Activated naive CD8-positive, alpha-beta T cell treated with anti-CD3 and anti-CD28 coated beads, Interleukin-2, amount 50 U/mL, for 16 hours (primary cell): Measurements from ENCODE around the gene APBB1IP.
"Not testable (repeated sequence)": the region's sequence is repeated elsewhere in the genome, so short reads cannot be mapped to it uniquely, and the experiment has no call there.

ENCODE experiments used
- DNase-seq: peaks from one replicate; pipeline ENCODE4 v3.0.0-alpha.2; 2020; ENCODE audit warnings: low read depth, low spot score

The APBB1IP gene

DNA sequence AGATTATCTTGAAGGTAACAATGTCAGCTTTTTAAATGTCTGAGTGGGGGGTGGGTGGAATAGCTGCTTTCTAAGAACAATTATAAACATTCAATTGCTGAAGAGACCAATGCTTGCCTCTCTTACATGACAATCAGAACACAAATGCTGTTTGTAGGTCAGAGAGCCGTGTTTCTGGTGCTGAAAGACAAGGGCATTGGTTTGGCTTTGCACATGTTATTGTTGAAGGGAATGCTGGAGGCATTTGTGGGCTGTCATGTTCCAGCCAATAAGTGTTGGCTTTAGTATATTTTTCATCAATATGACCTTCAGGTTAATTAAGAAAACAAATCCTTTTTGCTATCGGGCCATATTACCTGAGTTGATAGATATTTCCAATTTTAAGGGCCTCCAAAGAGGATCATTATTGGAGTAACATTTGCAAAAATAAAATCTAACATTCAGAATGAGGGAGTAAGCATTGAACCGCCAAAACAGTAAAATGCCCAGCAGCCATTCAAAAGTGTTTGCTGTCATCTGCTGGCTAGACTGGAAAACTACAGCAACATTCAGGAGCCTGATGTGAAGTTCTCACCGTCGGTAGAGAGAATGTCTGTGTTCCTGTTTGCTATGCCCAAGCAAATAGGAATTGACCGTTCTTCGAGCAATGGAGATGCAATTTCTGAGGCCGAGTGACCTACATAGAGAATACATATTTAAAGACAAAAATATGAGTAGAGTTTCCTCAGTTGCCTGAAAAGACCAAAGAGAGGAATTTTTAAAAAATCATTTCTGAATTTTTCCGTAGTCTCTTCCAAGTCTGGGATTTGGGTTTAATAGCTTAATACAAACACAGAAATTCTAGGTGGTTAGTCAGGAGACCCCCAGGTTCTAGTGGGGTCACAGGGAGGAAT is 118.9 kb downstream of the APBB1IP start:
- no peak for DNase-seq

DNA sequence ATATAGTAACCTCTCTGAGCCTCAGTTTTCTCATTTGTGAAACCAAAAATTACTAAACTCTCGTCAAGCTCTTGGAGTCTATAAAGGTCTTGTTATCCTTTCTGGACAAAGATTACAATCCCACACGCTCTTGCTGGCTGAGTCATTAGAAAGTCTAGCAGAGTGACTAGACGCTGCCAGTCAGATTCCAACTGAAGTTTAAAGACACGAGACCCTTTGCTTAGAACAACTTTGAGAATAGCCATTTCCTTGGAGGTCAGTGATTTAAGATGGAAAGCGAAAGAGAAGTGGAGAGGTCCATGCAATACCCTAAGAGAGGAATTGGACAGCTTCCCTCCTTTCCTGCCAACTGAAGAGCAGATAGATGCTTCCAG is 119.5 kb downstream of the APBB1IP start:
- DNase-seq: no peak

DNA sequence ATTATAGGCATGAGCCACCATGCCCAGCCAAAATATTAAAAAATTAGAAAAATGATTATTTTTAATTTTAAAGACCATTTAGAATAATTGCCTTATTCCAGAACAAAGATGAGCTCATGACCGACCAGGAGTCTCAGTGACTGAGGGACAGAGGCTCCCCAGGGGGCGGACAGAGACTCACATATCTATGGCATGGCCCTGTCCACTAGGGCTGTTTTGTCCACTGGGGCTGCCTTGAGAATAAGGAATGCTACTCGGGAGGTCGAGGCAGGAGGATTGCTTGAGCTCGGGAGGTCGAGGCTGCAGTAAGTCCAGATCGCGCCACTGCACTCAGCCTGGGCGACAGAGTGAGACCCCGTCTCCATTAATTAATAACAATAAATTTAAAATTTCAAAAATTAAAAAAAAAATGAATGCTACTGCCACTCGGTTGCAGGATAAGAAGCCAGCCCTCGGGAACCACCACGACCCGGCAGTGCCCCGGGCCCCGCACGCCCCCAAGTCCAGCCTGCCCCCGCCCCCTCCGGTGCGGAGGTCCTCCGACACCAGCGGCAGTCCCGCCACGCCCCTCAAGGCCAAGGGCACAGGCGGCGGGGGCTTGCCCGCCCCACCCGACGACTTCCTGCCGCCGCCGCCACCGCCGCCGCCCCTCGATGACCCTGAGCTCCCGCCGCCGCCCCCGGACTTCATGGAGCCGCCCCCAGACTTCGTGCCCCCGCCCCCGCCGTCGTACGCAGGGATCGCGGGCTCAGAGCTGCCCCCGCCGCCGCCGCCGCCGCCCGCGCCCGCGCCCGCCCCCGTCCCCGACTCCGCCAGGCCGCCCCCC is 128.6 kb downstream of the APBB1IP start:
- no peak for DNase-seq

DNA sequence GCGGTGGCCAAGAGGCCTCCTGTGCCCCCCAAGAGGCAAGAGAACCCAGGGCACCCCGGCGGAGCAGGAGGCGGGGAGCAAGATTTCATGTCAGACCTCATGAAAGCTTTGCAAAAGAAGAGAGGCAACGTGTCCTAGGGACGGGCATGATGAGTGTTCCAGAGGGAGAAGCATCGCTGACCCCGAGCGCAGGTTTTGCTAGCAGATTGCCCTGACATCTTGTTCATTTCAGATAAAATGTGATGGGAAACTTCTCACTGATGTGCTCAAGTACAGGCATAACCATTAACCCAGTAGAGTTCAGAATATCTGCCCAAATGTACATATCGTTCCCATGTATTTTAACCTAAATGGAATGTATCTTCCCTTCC is 129.2 kb downstream of the APBB1IP start:
- no peak for DNase-seq

DNA sequence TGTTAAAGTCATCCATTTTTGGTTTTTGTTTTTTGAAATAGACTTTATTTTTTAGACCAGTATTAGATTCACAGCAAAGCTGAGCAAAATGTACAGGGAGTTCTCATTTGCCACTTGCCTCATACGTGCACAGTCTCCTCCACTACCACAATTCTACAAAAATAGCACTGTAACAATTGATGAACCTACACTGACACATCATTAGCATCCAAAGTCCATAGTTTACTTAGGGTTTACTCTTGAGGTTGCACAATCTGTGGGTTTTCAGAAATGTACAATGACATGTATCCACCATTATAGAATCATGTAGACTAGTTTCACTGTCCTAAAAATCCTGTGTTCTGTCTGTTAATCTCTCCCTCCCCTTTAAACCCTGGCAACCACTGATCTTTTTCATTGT is 133.5 kb downstream of the APBB1IP start:
- no peak for DNase-seq

DNA sequence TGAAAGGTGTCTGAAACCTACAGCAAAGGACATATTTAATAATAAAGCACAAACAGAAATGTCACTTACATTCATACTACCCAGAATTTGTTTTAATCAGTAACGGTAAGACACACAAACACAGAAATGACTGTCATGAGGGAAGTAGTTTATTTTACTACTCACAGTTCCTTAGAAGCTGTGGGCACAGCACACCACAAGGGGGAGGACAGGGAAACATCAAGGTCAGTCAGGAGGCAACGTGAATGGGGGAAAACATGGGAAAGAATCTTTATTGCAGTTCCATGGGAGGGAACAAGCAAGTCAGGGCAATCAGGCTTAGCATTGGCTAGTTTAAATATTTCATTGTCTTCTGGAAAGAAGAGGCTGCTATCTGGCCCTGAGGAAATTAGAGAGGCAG is 135.5 kb downstream of the APBB1IP start:
- no peak for DNase-seq

DNA sequence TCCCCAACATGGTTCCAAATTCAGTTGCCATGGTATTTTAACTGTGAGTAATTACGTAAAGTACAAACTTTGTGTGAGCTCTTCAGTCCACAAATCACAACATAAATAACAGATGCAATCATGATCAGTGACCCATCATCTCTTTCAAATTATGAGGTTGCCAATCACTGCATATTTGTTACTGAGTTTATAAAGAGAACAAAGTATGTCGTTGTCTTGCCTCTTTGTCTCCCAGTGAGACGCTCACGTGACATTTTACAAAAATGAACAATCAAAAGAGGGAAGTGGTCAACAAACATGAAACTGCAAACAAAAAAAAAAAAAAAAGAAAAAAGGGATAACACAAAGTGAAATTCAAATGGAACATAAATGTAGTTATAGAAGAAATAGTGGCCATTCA is 136.6 kb downstream of the APBB1IP start:
- DNase-seq: no peak

DNA sequence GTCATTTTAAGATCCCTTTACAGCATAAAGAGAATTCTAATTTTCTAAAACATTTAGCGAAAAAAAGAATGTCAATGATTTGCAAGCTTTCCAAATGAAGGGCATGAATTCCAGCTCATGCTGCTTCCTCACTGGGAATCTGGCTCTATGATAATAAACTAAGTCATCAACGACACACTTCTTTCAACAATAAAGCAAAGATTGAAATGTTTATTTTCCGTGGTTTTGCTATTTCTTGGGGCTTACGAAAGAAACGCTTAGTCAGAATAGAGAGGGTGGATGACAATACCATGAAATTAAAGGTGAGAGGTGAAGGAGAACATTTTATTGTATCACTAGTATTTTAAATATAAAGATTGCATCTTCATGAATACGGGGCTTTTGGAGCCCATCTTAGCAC is 140.2 kb downstream of the APBB1IP start:
- DNase-seq: not testable (repeated sequence)

DNA sequence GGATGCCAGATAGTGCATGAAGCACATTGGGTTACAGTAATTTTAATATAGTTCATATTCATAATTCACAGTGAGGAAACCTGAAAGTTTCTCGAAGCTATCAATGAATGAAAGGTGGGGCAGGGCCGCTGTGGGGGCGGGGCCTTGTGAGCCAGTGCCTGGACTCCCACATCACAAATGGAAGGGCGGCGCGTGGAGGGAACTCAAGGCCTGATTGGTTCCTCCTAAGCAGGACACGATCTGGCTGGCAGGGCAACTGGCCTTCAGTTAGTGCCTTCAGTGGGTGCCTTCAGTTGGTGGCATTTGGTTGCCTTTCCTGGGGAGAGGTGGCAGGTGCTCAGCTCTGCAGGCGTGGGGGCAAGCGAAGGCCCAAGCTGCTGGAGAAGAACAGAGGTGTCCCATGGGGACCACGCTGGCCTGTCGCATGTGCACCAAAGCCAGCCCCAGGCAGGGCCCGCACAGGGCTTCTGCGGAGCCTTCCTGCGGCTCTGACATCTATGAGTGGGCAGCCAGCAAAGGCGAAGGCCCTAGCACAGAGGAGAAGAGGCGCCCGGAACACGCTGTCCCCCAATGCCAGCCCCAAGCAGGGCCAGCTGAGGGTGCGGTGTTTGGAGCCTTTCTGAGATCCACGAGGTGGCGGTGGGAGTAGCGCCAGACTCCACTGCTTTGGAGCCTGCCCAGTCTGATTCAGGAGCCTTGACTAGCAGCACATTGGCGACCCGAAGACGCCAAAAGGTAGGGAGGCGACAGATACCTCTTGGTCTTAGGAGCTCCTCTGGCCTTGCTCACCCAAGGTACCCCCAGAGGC is 141.3 kb downstream of the APBB1IP start:
- DNase-seq: no peak

DNA sequence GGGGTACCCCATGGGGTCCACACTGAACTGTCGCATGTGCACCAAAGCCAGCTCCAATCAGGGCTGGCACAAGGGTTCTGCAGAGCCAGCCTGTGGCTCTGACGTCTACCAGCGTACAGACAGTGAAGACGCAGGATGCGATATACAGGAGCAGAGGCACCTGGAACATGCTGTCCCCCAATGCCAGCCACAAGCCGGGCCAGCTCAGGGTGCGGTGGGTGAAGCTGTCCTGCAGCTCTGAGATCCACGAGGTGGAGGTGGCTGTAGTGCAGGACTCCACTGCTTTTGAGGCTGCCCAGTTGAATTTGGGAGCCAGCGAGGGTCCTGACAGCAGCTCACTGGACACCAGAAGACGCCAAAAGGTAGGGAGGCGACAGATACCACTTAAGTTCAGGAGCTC is 148.1 kb downstream of the APBB1IP start:
- no peak for DNase-seq

DNA sequence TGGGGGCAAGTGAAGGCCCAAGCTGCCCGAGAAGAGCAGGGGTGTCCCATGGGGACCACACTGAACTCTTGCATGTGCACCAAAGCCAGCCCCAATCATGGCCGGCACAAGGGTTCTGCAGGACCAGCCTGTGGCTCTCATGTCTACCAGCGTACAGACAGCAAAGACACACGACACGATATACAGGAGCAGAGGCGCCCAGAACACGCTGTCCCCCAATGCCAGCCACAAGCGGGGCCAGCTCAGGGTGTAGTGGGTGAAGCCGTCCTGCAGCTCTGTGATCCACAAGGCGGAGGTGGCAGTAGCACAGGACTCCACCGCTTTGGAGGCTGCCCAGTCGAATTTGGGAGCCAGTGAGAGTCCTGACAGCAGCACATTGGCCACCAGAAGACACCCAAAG is 150.5 kb downstream of the APBB1IP start:
- no peak for DNase-seq

DNA sequence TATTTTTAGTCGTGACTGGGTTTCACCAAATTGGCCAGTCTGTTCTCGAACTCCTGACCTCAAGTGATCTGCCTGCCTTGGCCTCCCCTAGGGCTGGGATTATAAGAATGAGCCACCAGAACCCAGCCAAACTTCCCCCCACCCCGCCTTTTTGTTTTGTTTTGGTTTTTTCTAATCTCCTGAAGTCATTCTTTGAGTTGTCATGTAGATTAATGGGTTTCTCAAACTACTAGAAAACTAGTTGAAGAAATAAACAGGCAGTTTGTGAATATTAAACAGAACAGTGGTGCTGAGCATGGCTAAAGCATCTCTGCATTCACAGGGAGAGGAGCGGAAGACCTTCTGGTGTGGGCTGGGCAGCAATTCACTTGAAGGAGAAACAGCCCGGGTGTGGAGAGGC is 151.7 kb downstream of the APBB1IP start:
- DNase-seq: not testable (repeated sequence)

DNA sequence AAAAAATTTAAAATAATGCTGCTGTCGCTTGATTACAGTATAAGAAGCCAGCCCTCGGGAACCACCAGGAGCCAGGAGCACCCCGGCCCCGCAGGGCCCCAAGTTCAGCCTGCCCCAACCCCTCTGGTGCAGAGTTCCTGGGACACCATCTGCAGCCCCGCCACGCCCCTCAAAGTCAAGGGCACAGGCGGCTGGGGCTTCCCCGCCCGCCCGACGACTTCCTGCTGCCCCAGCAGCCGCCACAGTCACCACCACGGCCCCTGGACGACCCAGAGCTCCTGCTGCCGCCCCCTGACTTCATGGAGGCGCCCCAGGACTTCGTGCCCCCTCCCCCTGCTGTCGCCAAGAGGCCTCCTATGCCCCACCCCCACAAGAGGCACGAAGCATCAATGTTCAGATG is 155.8 kb downstream of the APBB1IP start:
- DNase-seq: no peak

DNA sequence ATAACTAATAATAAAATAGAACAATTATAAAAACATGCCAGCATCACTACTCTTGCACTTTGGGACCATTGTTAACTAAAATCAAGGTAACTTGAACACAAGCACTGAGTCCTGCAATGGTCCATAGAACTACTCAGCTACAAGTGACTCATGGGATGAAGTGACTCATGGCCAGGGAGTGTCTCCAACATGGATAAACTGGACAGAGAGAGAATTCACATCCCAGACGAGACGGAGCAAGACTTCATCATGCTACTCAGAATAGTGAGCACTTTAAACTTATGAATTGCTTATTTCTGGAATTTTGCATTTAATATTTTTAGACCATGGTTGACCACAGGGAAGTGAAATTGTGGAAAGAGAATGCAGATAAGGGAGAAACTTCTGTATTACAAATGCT is 165.1 kb downstream of the APBB1IP start:
- not testable (repeated sequence) for DNase-seq

DNA sequence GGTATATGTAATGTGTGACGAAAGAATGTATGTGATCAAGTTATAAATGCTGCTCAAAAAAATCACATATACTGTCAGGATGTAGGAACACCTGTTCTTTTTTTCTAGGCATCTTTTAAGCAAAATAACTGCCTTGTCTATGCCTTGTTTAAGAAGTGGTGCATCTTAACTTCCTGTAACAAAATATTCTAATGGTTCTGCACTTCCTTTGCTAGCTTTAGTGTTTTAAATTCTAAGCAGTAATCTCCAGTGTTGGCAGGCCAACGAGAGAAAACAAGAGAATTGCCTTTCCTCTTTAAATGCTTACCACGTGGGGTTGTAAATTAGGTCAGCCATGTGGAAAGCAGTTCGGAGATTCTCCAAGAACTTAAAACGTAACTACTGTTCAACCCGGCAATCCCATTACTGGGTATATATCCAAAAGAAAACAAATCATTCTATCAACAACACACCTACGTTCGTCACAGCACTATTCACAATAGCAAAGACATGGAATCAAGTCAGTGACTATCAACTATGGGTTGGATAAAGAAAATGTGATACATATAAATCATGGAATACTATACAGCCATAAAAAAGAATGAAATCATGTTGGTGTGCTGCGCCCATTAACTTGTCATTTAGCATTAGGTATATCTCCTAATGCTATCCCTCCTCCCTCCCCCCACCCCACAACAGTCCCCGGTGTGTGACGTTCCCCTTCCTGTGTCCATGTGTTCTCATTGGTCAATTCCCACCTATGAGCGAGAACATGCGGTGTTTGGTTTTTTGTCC is 166.4 kb downstream of the APBB1IP start:
- DNase-seq: not testable (repeated sequence)

DNA sequence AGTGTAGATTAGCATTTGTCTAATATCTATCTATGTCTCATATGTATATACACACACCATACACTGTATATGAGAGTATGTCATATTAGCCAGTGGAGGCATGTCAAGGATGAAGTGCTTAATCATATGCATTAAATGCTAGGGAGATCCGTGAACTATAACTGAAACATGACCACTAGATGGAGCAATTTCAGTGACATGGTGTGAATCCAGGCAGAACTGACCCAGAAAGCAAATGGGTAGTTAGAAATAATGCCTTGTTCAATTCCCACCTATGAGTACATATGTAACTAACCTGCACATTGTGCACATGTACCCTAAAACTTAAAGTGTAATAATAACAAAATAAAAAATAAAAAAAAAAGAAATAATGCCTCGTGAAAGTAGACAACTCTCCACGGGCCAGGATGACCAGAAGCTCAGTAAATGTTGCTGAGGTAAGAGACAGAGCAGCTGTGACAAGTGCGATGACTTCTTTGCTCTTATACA is 168.3 kb downstream of the APBB1IP start:
- not testable (repeated sequence) for DNase-seq

DNA sequence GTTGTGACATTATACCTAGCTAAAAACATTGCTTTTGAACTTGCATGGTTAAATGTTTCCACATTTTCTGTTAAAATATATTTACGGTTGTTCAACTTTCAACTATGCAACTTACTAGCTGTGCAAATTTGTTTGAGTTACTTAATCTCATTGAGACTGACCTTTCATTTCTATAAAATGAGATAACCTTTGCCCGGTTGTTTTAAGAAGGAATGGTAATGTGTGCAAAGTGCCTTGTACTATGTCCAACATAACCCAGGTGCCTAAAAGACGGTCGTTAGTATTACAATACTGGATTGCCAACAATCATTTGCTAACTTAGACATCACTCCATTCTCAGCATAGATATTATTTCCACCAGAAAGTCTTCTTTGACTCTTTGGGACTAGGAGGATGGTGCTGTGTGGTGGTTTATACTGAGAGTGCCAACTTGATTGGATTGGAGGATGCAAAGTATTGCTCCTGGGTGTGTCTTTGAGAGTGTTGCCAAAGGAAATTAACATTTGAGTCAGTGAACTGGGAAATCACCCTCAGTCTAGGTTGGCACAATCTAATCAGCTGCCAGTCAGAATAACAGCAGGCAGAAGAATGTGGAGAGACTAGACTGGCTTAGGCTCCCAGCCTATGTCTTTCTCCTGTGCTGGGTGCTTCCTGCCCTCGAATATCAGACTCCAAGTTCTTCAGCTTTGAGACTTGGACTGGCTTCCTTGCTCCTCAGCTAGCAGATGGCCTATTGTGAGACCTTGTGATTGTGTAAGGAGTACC is 174.2 kb downstream of the APBB1IP start:
- DNase-seq: no peak
